Islet precursor cell (in vitro differentiated cells): ENCODE results near the gene DNER.
"Not testable (repeated sequence)": the region's sequence is repeated elsewhere in the genome, so short reads cannot be mapped to it uniquely, and the experiment has no call there.

Source experiments
- DNase-seq: peaks from one replicate; pipeline ENCODE4 v3.0.0-alpha.2; 2018

The DNER gene

DNA sequence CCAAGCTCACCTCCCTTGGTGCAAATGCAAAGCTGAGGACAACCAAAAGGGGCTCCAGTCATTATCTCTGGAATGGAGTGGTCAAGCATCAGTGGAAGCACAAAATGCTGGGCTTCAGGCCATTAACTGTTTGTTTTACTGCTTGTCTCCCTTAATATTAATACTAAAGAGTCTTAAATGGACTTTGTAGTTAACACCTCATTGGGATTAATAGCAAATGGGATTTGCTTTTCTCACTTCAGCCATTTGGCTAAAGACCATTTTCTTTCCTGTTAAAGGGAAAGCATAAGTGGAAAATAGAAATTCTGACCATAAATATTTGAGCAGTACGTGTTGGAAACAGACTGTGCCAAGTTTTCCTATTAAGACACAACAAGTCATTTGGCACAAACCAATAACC lies 154.4 kb downstream of the DNER start:
- DNase-seq = no peak

DNA sequence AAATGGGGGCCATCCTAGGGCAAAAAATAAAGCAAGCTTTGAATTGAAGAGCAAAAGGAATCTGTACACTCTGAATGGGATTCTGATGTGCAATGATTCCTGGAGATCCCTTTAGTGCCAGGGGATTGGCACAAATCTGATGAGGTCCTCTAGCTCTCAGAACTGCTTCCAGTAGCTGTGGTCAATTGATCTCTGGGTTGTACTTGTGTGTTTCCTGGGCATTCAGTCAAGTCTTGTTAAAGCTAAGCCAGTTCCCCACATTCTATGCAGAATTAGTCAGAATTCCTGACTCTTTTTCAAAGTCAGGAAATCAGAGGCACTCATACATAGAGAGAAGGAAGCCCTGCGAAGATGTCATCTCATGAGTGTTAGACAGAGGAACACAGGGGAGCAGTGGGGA lies 161.3 kb downstream of the DNER start:
- DNase-seq = no peak

DNA sequence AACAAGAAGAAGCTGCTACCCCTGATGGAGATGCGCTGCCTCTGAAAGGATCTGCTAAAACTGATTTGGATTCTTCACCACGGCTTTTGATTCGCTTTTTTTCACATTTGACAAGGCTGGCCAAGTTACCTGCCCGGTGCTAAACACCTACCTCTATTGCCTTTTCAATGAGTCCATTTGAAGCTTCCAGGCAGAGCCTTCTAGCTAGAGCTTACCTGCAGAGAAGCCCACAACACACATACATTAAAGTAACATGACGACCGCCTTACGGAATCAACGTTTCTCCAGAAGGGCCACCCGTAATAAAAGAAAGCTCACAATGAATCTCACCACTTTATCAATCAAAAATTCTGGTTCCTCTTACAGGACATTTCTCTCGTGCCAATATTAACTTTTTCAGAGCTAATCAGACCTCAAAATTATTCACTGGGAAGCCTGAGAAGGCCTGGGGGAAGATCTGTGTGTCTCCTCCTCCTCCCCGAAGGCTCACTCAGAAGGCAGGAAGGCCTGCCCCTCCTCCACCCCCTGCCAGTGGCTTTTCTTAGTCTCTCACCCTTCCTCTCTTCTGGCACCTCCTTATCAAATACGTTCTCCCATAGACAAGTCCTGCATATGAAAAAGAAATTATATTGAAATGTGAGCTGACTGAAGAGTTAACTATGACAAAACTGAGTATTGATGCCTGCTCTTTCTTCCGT lies 171.0 kb downstream of the DNER start:
- no peak for DNase-seq

DNA sequence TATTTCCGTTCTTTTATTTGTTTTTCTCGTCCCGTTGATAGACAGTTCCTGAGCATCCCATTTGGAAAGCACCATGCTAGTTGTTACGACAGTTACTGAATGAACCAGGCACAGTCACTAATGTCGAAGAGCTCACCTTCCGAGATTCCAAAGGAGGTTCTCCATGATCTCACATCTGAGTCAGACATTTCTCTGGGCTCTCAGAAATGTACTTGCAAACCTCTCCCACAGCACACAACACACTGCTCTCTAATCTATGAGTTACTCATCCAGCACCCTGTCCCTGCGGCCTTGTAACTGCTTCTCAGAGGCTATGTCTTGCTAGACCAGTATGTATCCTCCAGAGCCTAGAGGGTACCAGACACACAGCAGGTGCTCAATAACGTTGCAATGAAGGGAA lies 174.7 kb downstream of the DNER start:
- no peak for DNase-seq

DNA sequence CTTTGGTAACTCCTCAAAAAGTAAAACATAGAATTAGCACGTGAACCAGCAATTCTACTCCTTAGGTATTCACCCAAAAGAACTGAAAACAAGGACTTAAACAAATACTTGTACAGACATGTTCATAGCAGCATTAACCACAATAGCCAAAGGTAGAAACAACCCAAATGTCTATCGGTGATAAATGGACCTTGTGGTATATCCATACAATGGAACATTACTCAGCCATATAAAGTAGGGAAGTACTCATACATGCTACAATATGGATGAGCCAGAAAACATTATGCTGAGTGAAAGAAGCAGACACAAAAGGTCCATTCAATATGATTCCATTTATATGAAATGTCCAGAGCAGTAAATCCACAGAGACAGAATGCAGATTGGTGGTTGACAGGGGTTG lies 182.8 kb downstream of the DNER start:
- DNase-seq = no peak

DNA sequence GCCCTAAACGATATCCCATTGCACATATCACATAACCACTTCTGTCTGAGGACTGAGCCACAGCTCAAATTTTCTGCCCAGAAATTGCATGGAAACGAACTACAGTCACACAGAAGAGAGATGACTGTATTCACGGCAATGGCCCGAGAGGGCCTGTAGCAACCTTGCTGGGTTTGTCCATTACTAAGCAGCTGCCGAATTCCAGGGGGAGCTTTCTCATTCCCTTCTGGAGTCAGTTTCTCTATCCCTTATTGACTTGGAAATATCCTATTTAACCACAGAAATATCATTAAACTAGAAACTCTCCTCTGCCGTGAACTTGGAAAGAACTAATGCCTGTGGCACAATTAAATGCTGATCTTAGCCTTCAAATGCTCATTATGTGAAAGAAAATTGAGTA lies 183.9 kb downstream of the DNER start:
- DNase-seq = no peak

DNA sequence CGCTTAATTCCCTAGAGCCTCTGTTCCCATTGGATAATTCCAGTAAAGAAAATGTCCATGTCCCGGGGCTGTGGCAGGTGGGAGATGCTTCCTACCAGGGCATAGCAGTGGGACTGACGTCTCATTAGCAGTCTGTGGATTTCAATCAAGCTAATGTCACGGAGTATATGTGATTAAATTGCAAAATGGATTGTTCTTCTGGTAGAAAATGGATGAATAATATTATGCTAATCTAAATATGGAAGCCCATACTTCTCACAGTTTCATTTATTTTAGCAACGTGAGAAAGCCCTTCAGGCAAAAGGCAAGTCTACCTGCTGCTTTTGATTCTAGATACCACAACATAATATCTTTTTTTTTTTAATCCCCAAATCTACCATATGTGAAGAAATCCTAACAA lies 185.5 kb downstream of the DNER start:
- no peak for DNase-seq

DNA sequence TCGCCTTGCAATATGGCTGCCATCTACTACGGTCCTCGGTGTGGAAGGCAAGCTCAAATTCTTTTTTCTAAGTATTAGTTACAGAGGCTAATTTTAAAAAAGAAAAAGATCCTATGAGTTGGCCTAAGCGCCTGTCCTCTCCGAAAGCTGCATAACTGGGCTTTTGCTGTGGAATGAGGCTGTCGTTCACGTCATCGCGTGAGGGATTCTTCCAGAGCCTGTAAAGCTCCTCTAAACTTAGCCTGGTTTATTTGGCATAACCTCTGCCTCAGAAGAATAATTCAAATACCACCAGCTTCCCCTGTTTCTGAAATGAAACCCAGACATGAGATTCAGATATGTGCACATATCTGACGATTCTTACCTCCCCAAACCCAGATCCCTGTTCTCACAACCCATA lies 187.4 kb downstream of the DNER start:
- DNase-seq = no peak

DNA sequence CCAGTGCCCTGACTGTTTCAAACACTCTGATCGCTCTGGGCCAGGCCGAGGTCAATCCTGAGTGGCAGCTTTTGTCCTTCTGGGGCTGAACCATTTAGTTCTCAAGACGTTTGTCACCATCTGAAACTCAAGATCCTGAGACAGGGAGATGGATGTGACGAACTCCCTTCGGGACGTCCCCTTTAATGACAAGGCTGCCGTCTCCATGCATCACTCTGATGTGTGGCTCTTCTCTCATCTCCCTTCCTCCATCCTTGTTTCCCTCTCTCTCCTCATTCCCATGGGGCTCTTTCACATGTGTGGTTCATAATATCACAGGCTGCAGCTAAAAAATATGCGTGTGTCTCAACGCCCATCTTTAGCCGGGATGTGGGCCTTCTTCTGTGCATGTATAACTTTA lies 189.6 kb downstream of the DNER start:
- no peak for DNase-seq

DNA sequence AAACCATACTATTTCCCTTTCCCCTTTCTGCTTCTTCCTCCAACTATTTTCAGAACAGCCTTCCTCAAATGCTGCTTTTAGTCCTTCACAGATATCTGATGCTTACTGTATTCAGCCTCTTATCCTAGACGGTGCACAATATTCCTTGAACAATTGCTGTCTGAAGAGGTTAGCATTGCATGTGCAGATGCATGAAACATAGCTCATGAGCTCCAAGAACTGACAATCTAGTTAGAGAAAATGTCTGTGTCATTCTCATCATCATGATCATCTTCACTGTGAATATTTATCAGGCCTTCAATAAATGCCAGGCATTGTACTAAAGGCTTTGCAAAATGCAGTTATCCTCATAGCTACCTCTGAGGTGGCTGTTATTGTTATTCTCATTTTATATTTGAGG lies 190.7 kb downstream of the DNER start:
- DNase-seq = no peak

DNA sequence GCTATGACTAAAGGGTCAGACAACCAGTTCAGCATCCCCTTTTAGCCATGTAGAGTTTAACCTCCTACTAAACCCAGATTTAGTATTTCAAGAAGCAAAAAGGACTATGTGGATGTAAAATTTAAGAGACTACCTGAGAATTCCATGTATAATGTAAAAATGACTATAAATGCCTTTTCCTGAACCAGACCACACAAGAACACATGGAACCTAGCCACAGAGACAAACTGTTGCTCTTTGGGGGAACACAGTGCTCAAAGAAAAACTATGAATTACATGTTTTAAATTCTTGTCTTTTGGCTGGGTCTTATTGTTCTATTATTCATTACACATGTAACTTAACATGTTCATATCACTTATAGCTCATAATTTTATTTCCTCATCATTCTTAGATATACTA lies 192.8 kb downstream of the DNER start:
- DNase-seq = no peak

DNA sequence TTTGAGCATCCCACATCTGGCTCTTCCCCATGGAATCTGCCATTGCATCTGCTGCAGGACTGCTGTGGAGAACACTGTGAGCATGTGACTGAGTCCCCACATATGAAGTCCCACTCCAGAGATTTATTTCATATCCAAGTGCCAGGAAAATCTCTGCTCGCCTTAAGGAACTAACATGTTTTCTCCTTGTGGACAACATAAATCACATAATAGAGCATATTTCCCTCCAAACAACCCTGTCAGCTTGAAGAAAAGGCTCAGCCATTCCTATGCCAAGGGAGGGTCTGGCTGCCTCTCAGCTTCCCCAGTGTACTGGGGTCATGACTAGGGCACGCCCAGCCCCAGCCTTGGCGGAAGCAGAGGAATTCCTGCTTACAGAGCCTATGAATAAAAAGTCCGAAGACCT lies 193.7 kb downstream of the DNER start:
- DNase-seq = no peak

DNA sequence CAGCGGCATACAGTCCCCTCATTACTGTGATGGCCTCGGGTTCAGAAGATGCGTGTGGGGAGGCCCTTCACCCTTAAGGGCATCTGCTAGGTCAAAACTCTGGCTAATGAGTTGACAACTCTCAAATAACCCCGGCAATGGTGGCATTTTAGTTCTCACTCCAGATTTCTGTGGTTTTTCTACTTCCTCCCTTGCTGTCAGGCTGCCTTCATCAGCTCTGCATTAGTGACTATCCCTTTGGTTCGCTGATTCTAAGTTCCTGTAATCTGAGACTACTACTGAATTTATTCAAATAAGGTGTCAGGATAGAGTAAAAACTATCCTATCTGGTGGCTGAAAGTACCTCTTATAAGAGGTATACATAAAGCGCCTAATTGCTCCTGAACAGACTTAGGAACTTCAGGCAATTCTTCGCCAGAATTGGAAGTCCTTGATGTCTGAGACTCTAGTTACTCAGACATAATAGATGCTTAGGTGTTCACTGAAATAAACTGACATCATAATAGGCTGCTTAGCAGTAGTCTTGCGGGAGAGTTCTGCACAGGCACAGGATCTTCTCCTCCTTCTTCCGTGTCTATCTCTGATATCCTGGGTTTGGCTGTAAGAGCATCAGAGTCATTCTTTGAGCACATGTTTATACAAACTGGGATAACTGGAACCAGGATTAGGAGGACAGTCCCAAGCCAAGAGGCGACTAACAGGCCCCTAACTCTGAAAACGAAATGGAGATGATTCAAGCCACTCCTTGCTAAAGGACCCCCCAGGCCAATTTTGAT lies 194.5 kb downstream of the DNER start:
- no peak for DNase-seq

DNA sequence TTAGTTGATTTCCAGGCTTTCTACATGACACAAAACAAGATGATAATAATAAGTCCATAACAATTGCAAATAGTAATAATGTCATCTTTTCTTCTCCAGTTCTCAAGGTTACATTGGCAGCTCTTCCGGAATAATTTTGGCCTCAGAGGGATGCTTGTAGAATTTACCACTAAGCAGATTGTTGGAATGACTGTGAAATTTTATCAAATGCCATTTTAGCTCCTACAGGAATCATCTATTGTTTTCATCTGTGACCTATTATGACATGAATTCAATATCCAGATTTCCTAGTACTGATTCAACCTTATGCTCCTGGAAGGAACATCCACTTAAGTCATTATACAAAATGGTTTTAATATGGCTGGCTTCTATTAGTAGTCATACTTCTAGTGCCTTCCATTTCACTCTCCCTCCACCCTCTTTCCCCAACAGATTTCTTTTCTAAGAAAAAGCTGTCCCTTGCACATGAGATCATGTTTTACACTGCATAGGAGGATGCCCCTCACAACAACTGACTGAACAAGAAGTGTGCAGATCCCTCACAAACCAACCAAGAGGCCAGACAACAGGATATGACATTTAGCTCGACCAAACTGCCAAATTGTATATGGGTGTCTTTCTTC lies 200.0 kb downstream of the DNER start:
- DNase-seq = no peak

DNA sequence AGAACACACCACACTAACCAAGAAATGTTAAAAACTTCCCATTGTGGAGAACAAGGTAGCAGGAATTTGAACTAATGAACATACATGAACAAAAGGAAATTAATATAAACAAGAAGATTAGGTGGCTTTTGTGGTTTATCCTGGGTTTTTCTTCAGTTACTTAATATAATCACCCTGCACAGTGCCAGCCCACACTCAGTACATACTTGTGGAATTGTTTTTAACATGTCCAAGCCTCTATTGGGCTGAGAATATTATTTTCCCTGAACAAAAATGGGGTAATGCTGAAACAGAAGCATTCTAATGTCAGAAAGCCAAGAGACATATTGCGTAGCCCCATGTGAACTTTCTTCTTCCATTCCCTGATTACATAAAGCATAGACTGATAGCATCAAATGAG lies 202.8 kb downstream of the DNER start:
- DNase-seq = no peak

DNA sequence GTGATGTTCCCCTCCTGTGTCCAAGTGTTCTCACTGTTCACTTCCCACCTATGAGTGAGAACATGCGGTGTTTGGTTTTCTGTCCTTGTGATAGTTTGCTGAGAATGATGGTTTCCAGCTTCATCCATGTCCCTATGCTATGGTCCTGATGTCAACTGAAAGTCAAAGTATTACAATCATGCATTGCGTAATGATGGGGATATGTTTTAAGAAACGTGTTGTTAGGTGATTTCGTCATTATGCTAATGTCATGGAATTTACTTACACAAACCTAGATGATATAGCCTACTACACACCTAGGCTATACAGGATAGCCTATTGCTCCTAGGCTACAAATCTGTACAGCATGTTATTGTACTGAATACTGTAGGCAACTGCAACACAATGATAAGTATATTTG lies 207.7 kb downstream of the DNER start:
- not testable (repeated sequence) for DNase-seq

DNA sequence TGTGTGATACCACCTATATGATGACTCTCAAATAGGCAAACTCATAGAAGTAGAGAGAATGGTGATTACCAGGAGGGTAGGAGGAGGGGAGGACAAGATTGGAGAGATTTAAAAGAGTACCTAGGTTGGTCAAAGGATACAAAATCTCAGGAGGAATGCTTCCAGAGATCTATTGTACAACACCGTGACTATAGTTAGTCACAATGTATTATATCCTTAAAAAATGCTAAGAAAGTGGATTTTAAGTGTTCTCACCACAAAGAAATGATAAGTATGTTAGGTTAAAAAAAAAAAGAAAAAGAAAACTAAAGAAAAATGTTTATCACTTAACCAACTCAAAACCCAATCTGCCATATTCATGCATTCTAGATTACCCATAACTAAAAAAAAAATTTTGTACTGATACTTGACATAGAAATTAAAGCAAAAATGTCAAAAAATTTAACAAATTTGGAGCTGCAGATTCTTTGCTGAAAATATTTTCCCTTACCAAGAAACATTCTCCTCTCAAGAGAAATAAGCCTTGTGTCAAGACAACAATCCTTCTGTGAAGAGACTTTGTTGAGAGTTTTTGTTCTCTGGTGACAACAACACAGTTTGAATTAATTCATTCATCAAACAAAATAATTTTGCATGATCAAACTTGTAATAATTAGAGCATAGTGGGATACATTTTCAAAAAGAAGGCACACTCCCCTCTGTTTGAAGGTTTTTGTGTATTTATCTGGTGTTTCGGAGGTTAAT lies 213.1 kb downstream of the DNER start:
- no peak for DNase-seq

DNA sequence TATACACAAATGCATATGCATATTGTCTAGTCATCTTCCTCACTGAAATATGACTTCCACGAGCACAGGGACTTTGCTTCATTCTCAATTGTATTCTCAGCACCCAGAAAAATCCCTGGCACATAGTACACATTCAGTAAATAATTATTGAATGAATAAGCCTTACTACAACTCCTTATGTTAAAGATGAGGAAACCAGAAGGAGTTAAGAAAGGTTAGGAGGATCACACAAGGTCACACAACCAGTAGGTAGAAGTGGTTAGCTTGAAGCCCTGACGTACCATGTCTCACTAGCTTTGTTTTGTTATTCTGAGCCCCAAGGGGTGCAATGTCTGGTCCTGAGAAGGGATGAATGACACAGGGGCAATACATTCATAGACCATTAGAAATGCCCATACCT lies 222.3 kb downstream of the DNER start:
- DNase-seq = no peak

DNA sequence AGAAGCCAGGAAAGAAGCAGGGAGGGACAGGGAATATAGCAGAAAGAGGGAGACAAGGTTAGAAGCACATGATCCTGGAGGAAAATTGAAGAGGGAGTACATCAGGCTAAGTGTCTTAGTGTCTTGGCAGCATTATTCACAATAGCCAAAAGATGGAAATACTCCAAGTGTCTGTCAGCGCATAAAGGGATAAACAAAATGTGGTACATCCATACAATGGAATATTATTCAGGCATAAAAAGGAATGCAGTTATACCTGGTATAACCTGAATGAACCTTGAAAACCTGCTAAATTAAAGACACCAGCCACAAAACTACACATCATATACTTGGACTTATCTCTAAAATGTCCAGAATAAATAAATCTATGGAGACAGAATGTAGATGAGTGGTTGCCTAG lies 224.2 kb downstream of the DNER start:
- DNase-seq = no peak

DNA sequence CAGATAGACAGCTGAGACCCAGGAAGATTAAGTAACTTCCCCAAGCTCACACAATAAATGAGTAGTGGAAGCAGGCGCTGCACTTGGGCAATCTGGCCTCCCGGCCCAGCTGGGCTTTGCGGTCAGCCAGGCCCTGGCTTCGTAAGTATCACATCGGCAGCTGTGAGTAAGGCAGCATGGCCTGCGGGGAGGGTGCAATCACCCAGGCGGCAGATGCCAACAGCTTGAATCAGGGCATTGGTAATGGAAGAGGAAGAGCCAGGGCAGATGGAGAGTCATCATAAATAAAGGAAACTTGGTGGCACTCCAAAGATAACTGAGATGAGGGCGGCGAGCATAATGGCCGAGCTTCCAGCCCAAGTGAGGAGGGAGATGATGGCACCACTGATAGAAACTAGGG lies 225.3 kb downstream of the DNER start:
- DNase-seq = no peak

DNA sequence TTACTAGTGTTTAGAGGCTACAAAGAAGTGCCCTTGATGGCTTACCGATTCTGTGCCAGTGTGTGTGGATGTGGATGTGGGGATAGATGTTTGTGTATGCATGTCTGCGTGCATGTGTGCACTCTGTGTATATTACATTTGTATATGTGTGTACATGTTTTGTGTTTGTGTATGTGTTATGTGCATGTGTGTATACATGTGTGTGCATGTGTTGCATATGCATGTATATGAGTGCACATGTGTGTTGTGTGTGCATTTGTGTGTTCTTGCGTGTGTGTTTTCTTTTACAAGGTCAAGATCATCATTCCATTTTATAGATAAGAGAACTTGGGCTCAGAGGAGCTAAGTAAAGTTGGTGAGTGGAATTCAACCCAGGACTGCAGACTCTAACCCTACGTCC lies 226.1 kb downstream of the DNER start:
- no peak for DNase-seq

DNA sequence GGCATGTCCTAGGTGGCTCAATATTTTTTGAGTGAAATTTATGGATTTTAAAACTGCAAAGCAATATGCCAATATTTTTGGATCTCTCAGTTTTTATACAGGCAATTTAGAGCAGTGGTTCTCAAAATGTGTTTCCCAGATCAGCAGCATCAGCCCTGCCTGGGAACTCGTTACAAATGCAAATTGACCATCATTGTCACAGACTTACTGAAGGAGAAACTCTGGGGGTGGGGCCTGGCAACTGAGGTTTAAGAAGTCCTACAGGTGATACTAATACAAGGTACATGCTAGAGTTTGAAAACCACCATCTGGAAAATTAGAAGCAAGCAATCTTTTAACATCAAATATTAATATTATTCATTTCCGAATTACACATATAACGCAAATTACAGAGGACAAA lies 227.7 kb downstream of the DNER start:
- DNase-seq = no peak

DNA sequence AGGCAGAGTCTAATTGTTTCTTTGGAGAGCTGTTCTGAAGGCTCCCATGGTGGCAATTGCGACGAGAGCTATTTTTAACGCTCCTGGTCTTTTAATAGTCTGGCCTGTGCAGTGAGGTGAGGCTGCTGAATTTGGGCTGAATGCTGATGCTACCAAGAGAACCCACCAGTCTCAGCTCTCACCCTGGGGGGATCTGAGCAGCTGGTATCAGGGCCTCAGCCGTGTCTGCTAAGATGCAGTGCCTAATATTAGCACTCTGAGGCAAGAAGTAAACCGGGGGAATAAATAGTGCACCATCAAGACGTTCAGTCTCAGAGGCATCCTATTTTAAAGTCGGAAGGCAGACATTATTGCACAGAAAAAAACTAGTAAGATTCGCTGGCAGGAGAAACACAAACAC lies 228.5 kb downstream of the DNER start:
- no peak for DNase-seq

DNA sequence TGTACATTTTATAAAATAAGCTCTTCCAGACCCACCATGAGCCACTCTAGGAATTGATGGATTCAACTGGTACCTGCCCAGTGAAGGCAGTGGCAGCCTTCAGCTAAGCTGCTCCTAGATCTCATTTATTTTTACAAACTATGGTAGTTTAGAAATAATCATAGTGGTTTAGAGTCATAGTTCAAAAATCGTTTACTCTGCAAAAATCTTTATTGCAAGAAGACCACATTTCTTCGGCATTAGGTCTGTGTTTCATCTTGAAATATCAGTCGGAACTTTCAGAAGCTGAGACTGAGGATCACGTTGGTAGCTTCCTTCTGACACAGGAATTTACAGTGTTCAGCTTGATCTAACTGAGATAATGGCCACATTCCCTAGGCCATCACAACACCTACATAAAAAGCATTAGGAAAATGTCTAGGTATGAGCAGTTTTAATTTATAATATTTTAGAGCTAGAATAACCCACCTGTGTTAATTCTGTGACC lies 237.0 kb downstream of the DNER start:
- no peak for DNase-seq
